ENCODE results near the gene C3orf18.

Gene C3orf18

DNA sequence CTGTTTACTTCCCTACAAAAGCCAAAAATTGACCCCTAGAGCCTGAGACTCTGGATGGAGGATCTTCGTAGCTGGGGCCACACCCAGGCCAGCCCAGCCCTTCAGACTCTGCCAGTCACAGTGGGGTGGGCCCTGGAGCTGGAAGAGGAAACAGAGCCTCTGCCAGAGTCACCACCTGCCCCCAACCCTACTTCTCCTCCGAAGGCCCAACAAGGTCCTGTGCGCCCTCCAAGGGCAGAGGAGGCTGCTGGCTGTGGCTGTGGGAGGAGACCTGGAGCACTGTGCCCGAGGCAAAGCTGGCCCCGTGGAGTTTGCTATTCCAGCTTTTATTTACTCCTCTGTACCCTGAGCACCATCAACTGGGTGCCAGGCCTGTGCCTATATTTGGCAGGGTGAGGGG, 25.0 kb upstream of the C3orf18 start:
- DNase-seq (ENCODE audit: low spot score): no peak
- TF ChIP-seq, protein P1, sequence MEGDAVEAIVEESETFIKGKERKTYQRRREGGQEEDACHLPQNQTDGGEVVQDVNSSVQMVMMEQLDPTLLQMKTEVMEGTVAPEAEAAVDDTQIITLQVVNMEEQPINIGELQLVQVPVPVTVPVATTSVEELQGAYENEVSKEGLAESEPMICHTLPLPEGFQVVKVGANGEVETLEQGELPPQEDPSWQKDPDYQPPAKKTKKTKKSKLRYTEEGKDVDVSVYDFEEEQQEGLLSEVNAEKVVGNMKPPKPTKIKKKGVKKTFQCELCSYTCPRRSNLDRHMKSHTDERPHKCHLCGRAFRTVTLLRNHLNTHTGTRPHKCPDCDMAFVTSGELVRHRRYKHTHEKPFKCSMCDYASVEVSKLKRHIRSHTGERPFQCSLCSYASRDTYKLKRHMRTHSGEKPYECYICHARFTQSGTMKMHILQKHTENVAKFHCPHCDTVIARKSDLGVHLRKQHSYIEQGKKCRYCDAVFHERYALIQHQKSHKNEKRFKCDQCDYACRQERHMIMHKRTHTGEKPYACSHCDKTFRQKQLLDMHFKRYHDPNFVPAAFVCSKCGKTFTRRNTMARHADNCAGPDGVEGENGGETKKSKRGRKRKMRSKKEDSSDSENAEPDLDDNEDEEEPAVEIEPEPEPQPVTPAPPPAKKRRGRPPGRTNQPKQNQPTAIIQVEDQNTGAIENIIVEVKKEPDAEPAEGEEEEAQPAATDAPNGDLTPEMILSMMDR (IDR thresholded peaks at IDR 0.05; ENCODE audit: extremely low read depth, missing control alignments): no peak

DNA sequence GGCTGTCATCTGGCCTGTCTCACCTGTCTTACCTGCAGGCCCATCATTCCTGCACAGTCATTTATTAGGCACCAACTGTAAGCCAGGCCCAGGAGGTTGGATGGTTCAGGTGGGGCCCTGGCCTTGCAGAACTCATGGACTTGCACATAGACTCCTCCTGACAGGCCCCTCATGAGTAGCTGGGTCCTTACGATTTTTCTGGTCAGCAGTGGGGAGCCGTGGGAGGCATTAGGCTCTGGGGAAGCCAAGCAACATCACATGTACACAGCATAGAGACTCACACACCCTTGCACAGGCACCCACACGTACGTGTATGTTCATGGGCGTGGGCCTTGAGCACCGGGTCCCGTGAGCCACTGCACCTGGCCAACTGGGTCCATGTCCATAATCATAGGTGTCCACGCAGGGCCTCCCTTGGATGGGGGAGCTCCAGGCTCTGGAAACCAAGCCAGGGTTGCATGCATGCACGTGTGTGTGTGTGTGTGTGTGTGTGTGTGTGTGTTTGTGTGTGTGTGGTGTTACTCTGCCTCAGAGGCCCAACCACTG, 23.7 kb upstream of the C3orf18 start:
- no peak for DNase-seq (ENCODE audit: low spot score)
- TF ChIP-seq, protein P1 (IDR thresholded peaks at IDR 0.05; ENCODE audit: extremely low read depth, missing control alignments): no peak

DNA sequence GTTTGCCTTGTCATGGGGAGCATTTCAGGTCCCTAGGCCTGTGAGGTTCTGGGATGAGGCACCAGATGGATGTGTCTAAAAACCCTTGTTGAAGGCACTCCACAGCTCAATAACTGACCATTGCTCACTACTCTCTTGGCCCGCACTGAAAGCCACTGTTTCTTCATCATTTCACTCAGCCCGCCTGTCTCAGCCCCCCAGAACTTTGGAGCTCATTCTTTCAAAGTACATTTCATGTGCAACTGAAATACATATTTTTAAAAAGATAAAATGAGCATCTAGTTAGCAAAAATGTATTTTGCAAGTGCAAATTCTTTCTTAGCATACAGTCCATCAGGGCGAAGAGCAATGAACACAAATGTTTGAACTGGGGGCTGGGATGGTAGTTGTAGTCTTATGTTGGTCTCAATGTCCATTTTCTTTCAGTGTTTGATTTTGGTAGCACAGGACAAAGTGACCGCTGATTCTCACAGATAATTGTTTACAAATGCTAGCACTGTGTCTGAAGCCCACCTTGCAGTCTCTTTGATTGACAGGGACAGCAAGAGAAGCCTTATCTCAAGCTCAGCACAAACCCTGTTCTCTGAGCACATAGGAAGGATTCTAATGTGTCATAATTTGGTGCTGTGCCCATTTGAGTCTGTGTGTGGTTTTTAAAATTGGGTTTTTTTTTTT, 21.3 kb upstream of the C3orf18 start:
- TF ChIP-seq, protein P1 (IDR thresholded peaks at IDR 0.05; ENCODE audit: extremely low read depth, missing control alignments): no peak
- no peak for DNase-seq (ENCODE audit: low spot score)

DNA sequence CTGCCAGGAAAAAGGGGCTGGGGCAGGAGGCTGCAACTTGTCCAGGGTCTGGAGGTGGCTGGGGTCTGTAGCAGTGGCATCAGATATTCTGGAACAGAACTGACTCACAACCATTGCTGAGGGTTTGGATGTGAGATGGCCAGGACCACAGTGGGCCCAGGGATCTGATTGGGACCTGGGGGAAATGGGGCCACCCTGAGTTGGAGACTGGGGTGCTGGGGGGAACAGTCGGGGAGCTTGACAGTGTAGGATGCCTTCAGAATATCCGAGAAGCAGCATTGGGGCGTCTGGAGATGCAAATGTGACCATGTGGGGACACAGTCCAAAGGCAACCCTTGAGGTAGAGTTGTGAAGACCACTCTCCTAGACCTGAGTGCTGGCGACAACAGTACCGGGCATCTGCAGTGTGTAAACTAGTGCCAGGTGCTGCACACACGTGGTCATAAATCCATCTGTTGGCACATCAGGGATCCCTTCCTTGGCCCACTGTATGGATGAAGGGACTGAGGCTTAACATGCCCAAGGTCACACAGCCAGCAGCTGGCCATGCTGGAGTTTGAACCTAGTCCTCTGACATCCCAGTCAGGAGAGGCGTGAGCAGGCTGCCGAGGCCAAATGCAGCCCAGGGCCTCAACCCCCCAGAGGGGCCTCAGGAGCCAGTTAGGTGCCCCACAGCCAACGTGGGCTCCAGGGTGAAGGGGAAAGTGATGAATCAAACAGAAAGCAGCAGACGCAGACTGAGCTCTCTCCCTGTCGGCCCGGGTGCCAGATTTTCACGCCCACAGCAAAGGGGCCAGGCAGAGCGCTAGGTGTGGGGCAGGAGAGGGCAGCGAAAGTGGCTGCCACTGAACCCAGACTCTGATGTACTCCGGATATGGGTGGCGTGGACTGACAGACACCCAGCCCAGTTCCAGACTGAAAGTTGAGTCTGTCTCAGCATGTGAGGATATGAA, 20.5 kb upstream of the C3orf18 start:
- TF ChIP-seq, protein P1 (IDR thresholded peaks at IDR 0.05; ENCODE audit: extremely low read depth, missing control alignments): no peak
- peak; percentile 40 for DNase-seq (ENCODE audit: low spot score)

DNA sequence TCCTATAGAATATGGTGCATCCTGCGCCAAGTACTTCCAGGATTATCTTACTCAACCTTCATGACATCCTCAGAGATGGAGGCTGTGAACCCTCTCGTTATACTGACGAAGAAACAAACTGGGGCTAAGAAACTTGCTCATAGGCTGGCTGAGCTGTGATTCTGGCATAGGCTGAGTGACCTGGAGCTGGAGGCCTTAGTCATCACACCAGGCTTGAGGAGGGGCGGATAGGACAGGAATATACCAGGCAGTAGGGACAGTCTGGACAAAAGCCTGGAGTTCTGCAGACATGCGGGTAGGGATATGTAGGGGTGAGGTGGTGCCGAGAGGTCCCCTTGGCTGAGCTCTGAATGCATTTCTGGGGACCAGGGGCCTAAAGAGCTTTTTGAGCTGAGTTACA, 19.8 kb upstream of the C3orf18 start:
- TF ChIP-seq, protein P1 (IDR thresholded peaks at IDR 0.05; ENCODE audit: extremely low read depth, missing control alignments): no peak
- DNase-seq (ENCODE audit: low spot score): no peak

DNA sequence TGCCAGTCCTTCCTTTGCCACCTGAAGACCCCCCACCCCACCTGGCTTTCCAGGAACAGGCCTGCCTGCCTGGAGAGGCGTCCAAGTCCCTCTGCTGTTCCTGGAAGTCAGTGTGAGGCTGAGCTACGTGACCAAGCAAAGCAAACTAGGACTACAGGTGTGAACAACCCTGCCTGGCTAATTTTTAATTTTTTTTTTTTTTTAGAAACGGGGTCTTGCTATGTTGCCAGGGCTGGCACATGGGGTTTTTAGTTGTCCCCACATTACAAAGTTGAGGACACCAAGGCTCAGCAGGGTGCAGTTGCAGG, 19.2 kb upstream of the C3orf18 start:
- no peak for DNase-seq (ENCODE audit: low spot score)
- TF ChIP-seq, protein P1 (IDR thresholded peaks at IDR 0.05; ENCODE audit: extremely low read depth, missing control alignments): no peak
